Mesothelial cell of epicardium (in vitro differentiated cells): ENCODE data around the gene TUSC2. TPM values are rescaled to one million over a fixed set of nuclear protein-coding genes. Genes with fewer than 3 reads are reported as not detected.

Experiments
- DNase-seq, 2 experiments: peaks; one replicate each; pipeline ENCODE4 v3.0.0; 2021; ENCODE audit warnings: low spot score in 2 of 2; ENCODE audit not compliant: unreplicated experiment in 2 of 2
- H3K27ac Mint-ChIP-seq: 2 replicates; pipeline ENCODE4 v1.8.0; 2021; ENCODE audit warnings: mixed read lengths
- H3K27me3 Mint-ChIP-seq: 2 replicates; pipeline ENCODE4 v1.8.0; 2021; ENCODE audit warnings: low read depth, mixed read lengths
- H3K36me3 Mint-ChIP-seq: 2 replicates; pipeline ENCODE4 v1.8.0; 2021; ENCODE audit warnings: mixed read lengths
- H3K4me1 Mint-ChIP-seq: 2 replicates; pipeline ENCODE4 v1.8.0; 2021; ENCODE audit warnings: mixed read lengths
- H3K4me3 Mint-ChIP-seq: 2 replicates; pipeline ENCODE4 v1.8.0; 2021; ENCODE audit warnings: mild to moderate bottlenecking, moderate library complexity, mixed read lengths
- H3K9me3 Mint-ChIP-seq: 2 replicates; pipeline ENCODE4 v1.8.0; 2021; ENCODE audit warnings: mixed read lengths
- total RNA-seq: library from RNA; stranded (reverse); gene quantifications from 3 replicates; pipeline ENCODE4 v1.2.1, GENCODE V29; 2021
- TF ChIP-seq, protein P1 (sequence below): fragments of 200-600 bp; sonication (generic); IDR thresholded peaks from one replicate; pipeline ENCODE4 v1.5.0; 2021; ENCODE audit warnings: antibody characterized with exemption; ENCODE audit not compliant: unreplicated experiment

The TUSC2 gene
- total RNA-seq, 1 donor from 2014 or later = 19.8 TPM

DNA sequence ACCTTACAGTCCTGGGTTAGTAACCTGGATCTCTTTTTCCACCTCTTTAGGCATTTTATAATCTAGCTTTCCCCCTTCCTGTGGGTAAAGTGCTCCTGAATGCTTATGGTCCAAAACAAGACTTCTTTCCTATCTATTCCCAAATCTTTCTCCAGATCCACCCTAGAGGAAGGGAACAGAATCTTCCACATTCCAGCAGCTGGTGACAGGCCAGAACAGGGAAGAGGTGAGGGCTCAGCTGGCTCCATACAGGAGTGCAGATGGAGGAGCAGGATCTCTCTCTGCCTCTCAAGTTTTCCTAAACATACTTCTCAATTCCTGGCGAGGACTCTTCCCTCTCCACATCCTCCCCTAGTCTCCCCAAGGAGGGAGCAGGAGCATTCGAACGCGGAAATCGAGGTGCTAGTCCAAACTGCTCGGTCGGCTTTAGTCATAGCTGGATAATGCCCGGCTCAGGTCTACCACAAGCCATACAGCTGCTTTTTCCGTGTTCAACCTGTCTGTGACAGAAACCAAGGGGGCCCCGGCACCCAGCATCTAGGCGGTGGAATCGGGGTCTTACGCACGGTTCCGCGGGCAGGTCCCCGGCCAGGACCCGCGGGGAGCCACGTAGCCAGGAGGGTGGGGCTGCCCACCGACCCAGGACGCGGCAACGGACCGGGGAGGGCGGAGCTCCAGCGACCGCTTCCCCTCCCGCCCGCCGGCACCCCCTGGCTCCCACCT lies 8.6 kb upstream of the TUSC2 start:
- Mint-ChIP-seq H3K27ac (peak overlapping the region; percentile 93), H3K36me3 (no peaks in the 10 kb centered on the region), H3K4me3 (peak overlapping the region; percentile 85), H3K27me3 (peaks cover 30% of the 10 kb centered on the region), H3K4me1 (peaks cover 45% of the 10 kb centered on the region), H3K9me3 (no peaks in the 10 kb centered on the region)
- no peak for DNase-seq
- TF ChIP-seq, protein P1, sequence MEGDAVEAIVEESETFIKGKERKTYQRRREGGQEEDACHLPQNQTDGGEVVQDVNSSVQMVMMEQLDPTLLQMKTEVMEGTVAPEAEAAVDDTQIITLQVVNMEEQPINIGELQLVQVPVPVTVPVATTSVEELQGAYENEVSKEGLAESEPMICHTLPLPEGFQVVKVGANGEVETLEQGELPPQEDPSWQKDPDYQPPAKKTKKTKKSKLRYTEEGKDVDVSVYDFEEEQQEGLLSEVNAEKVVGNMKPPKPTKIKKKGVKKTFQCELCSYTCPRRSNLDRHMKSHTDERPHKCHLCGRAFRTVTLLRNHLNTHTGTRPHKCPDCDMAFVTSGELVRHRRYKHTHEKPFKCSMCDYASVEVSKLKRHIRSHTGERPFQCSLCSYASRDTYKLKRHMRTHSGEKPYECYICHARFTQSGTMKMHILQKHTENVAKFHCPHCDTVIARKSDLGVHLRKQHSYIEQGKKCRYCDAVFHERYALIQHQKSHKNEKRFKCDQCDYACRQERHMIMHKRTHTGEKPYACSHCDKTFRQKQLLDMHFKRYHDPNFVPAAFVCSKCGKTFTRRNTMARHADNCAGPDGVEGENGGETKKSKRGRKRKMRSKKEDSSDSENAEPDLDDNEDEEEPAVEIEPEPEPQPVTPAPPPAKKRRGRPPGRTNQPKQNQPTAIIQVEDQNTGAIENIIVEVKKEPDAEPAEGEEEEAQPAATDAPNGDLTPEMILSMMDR = no peak

DNA sequence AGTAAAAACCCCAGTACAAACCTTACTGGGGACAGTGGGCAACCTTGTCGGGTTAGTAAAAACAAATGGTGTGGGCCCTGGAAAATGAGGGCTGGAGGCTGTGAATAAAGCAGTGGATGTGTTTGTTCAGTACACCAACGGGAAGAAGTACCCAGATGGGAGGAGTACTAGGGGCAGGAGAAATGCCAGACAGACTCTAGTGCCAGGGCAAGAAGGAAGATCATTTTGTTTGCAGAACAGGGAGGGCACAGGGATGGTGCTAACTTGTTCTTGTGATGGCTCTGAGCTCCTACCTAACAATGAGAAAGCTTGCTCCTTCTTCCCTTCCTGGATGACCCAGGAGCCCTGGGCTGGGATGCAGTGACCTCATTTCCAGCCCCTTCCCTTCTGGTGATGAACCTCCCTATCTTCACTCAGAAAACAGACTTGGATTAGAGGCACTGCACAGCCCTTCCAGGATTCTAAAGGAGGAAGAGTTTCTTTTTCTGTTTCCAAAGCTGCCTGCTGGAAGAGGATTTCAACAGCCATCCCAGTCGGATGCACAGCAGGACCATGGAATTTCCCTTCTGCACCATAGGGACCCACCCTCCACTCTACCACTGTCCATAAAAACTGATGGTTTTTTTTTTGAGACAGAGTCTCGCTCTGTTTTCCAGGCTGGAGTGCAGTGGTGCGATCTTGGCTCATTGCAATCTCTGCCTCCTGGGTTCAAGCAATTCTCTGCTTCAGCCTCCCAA lies 6.5 kb upstream of the TUSC2 start:
- no peak for DNase-seq
- Mint-ChIP-seq H3K36me3 (peaks cover 5% of the 10 kb centered on the region), H3K27me3 (peaks cover 11% of the 10 kb centered on the region), H3K4me1 (peaks cover 38% of the 10 kb centered on the region), H3K27ac (no peak overlapping the region), H3K9me3 (no peaks in the 10 kb centered on the region), H3K4me3 (peak overlapping the region; percentile 30)
- TF ChIP-seq, protein P1 = no peak

DNA sequence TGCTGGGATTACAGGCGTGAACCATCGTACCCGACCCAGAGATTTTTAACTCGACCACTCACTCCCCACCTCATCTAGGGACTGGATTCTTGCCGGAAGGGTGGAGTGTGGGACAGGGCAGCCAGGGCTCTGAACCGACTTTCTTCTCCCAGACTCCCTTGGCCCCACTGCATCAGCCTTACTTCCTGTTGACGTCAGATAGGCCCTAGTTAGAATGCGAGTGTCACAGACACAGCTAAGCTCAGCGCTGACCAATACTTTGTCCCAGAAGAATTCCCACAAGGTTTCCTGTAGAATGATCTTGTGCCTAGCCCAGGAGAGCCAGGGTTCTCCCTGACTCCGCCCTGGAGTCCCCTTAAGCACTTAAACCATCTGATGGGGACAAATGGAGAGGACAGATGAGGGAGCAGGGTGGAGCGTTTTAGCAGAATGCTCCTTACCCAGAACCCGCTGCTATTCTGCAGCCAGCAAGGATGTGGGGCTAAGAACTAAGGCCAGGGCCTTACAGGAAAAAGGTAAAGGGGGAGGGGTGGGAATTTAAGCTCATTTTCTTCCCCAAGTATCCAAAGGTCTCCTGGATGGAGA lies 5.8 kb upstream of the TUSC2 start:
- H3K4me1 Mint-ChIP-seq = peaks cover 34% of the 10 kb centered on the region
- no peaks in the 10 kb centered on the region for H3K9me3 Mint-ChIP-seq
- H3K27me3 Mint-ChIP-seq = peaks cover 4% of the 10 kb centered on the region
- DNase-seq = no peak
- TF ChIP-seq, protein P1 = no peak
- peak overlapping the region; percentile 67 for H3K27ac Mint-ChIP-seq
- peaks cover 5% of the 10 kb centered on the region for H3K36me3 Mint-ChIP-seq
- H3K4me3 Mint-ChIP-seq = no peak overlapping the region

DNA sequence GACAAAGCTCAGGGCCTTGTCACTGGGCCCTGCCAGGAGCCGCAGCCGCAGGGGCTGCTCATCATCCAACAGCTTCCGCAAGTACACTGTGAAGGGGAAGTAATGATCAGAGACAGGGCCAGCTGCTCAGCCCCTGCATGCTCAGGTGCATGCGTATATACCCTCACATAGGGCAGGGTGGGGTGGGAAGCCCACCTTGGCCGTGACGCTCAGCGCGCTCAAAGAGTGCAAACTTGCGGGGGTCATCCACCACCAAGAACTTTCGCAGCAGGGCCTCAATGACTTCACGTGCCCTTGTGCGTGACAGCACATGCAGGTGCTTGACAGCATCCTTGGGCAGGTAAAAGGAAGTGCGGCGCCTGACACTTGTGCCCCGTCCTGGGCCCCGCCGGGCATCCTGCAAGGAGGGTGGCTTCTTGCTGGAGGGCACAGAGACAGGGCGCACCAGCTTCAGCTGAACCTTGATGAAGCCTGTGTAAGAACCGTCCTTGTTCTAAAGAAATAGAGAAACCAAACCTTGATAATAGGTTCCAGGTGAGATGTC lies 3.4 kb upstream of the TUSC2 start:
- Mint-ChIP-seq H3K4me3 (no peak overlapping the region), H3K9me3 (no peaks in the 10 kb centered on the region)
- TF ChIP-seq, protein P1 = no peak

DNA sequence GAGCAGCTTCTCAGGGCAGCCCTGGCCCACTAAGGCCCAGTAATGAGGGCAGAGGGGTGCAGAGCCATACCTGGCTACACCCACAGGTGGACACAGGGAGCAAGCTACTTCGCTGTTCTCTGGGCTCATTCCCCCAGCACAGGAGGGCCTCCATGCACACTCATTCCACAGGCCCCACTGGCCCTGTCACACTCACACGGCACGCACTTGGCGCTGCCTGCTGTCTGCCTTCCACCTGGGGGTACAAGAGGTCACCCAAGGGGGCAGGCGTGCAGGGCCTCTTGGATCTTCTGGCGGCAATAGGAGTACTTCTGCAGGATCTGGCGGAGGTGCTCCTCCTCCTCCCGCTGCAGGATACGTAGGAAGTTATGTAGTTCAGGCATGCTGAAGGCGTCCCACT lies 2.3 kb upstream of the TUSC2 start:
- no peak for DNase-seq
- Mint-ChIP-seq H3K27me3 (no peaks in the 10 kb centered on the region), H3K36me3 (peaks cover 5% of the 10 kb centered on the region), H3K4me3 (no peak overlapping the region), H3K4me1 (peaks cover 24% of the 10 kb centered on the region), H3K27ac (no peak overlapping the region), H3K9me3 (no peaks in the 10 kb centered on the region)
- TF ChIP-seq, protein P1 = no peak

More for the DNA sequence above, 3.4 kb upstream of the TUSC2 start:
- H3K36me3 Mint-ChIP-seq = peaks cover 5% of the 10 kb centered on the region
- no peak for DNase-seq
- H3K27me3 Mint-ChIP-seq = no peaks in the 10 kb centered on the region
- H3K4me1 Mint-ChIP-seq = peaks cover 32% of the 10 kb centered on the region
- no peak overlapping the region for H3K27ac Mint-ChIP-seq
